Measurements from ENCODE around the gene HMGCLL1.

GRCh38 chr6:55518529-55519060 lies 60.4 kb downstream of the HMGCLL1 start:
- TF ChIP-seq CTCF (IDR thresholded peaks at IDR 0.05) (no peak), POLR2A (IDR thresholded peaks at IDR 0.05) (no peak)

All from lower leg skin (tissue), 3 donors.